HG03521 (cell line): Measurements from ENCODE around the gene BEND5.

ENCODE experiments used
- ATAC-seq: cut with Tn5 transposase; IDR thresholded peaks from one replicate; pipeline ENCODE4 v1.9.1; 2021; ENCODE audit warnings: mild to moderate bottlenecking, moderate library complexity; ENCODE audit not compliant: unreplicated experiment

Gene BEND5, protein sequence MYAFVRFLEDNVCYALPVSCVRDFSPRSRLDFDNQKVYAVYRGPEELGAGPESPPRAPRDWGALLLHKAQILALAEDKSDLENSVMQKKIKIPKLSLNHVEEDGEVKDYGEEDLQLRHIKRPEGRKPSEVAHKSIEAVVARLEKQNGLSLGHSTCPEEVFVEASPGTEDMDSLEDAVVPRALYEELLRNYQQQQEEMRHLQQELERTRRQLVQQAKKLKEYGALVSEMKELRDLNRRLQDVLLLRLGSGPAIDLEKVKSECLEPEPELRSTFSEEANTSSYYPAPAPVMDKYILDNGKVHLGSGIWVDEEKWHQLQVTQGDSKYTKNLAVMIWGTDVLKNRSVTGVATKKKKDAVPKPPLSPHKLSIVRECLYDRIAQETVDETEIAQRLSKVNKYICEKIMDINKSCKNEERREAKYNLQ

DNA sequence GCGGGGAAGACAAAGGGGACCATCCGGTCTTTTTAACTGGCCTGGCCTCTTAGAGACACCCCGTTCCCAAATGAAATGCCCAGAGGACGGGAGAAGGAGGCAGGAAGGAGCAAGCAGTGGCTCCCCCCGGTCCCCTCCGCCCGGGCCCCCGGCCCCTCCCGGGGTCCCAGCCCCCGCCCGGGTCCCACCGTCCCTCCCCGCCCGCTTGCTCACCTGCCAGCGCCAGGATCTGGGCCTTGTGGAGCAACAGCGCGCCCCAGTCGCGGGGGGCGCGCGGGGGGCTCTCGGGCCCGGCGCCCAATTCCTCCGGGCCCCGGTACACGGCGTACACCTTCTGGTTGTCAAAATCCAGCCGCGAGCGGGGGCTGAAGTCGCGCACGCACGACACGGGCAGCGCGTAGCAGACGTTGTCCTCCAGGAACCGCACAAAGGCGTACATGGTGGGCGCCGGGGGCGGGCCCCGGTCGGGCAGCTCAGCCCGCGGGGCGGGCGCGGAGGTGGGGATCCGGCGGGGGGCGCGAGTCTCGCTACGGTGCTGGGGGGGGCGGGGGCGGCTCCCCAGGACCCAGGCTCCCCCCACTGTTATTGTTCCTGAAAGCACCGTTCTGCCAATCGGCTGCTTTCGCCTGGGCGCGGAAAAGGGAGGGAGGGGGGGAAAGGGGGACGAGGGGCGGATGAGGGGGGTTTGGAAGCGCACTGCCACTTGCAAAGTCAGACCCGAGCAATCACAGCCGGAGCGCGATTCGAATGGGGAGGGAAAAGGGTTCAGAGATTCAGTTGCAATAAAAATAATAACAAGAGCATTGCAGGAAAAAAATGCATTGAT, at the start of gene BEND5:
Gene BEND5 (minus strand): TSS at position 499 of the 826 bp plus-strand sequence. CDS start 60 bp downstream, at position 439.
- no peak for ATAC-seq

DNA sequence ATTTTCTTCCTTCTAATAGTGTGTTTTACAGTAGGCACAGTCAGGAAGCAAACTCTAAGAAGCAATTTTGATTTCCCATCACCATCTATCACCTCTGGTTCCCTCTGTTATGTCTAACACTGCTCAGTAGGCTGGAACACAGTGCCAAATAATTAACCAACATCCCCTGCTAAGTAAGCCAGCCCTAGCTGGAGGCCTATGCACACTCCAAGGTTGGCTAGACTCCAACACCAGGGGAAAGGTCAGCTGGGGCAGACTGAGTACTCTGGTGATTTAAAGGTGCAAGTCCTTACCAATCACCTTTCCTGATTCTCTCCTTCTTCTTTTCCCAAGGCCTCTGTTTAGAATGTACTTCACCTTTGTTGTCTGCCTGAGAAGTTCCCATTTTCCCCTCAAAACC, 46.5 kb upstream of the BEND5 start:
- ATAC-seq: no peak

DNA sequence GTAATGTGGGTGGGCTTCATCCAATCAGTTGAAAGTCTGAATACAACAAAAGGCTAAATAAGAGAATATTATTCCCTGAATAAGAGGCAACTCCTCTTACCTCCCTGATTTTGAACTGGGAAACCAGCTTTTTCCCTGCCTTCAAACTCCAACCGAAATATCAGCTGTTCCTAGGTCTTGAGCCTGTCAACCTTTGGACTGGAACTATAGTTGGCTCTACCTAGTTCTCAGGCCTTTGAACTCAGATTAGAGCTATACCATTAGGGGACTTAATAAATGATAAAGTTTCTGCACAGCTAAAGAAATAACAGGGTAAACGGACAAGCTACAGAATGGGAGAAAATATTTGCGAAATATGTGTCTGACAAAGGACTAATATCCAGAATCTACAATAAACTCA, 43.8 kb upstream of the BEND5 start:
- ATAC-seq: no peak

DNA sequence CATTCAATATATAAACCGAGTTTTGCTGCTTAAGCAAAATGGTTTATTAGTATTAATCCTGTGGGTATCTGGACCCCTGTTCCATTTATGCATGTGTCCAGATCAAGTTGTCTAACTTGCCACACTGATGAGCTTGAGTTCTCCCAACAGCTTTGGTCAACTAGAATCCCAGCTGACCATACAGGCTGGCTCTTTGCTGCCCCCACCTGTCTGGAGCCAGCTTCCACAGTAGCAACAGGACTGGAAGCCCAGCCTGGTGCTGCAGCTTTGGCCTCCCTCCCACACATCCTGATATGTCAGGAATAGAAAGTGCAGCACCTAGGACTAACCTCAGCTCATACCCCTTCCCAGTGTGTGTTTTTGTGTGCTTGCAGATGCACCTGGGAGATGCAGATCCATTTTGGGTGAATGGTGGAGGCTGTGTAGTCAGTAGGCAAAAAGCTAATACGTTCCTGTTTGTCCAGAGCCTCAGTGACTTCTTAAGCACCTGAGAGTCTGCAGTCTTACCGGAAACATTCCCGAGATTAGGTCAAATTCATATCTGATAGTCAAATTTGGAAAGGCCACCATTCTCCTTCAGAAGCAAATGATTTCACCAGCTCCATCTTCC, 40.9 kb upstream of the BEND5 start:
- peak; percentile 80 for ATAC-seq

DNA sequence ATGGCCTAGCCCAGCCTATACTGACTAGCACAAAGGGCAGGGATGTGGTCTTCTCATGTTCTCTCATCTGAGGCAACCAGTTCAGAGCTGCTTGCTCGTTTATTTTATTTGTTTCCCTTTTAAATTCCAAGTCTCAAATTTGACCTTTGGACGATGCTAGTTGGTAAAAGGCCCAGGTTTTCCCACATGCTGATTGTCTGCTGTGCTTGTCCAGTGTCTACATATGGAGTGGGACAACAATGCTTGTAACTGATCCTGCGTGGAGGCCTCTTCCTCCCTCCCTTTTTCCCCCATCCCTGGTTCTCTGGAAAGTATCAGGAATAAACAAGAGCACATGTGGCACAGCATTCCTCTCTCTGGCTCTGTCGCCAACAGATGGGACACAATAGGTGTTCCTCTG, 34.0 kb upstream of the BEND5 start:
- no peak for ATAC-seq

DNA sequence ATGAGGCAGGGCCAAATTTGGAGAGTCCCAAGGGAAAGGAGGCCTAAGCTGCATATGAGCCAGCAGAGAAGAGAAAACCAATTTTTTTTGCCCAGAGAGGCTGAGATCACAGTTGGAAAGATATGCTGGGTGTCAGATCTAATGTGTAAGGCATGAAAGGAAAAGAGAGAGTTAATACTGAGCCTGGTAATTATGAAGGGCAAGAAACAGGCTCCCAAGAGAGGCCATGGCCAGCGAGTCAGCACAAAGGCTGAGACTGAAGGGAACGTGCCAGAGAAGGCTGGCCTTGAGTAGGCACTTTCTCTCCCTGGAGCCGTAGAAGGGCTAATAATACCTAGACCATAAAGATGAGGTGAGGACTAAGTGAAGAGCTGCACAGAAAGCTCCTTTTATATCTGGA, 31.8 kb upstream of the BEND5 start:
- ATAC-seq: no peak

DNA sequence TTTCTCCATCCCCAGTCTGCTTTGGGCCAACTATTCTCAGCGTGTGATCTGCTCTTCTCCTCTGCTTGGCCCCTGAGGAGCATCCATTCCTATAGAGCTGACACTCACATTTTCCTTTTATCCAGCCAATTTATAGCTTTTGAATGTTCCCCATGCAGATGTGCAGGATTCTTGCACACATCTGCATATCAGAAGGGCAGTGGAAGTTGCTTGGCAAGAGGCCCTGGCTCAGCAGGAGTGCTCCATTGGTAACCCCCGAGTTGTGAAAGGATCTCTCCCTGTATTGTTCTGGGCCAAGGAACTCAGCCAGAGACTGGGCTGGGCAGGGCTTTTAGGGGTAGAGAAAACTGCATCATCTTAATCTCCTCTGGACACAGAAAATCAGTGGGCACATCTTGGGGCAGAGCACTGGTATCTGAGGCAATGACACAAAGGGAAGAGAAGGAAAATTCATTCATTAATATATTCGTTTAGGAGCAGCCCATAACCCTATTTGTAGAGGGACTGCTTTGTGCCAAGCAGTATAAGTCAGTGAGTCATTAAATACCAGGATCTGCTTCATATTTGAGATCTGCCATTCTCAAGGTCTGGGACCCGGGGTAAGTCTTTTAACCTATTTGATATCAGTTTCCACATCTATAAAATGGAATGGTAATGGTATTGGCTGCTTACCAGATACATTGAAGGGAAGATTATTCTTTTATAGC, 31.0 kb upstream of the BEND5 start:
- ATAC-seq: no peak

DNA sequence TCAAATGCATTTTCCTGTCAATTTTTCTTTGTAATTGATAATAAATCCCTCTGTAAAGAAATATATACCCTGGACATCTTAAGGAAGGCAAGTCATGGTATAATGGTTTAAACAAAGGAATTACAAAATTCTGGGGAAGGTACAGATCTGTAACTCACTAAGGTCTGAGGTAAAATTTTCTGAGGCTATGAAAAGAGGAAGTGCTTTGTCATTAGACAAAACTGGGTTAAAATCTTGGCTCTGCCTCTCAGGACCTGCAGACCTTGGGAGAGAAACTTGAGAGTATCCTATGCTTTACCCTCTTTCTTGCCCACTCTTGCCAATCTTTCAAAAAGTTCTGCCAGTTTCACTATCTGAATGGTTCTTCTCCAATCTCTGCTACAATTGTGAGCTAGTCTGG, 26.8 kb upstream of the BEND5 start:
- no peak for ATAC-seq

DNA sequence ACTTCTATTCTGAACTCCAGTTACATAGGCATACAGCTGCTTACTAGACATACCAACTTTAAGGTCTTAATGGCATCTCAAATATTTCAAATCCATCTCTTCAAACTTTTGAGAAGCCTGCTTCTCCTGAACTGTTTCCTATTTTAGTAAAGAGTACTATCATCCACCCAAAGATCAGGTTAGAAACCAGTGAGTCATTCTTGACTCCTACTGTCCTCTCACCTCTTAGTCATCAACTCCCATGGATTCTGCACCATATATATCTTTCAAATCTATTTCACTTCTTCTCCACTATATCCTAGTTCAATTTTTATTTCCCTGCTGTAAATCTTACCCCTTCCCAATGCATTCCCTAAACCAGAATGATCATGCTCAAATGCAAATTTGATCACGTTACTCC, 18.1 kb upstream of the BEND5 start:
- ATAC-seq: no peak

DNA sequence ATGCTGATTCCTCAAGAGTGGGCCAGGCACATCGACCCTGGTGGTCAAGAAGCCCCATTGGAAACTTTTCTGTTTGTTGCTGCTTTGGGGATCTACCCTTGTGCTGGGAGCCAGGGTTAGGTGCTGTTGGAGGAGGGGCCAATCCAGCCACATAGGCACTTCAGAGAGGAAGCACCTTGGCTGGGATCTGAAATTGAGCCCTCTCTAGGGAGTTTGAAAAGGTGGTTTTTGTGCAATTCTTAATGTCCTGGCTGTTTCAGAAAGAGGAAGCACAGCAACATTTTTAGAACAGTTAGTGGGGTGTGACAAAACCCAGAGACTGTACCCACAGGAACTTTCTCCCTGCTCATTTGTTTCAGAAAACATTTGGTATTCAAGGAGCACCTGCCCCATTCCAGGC, 17.2 kb upstream of the BEND5 start:
- peak; percentile 68 for ATAC-seq

DNA sequence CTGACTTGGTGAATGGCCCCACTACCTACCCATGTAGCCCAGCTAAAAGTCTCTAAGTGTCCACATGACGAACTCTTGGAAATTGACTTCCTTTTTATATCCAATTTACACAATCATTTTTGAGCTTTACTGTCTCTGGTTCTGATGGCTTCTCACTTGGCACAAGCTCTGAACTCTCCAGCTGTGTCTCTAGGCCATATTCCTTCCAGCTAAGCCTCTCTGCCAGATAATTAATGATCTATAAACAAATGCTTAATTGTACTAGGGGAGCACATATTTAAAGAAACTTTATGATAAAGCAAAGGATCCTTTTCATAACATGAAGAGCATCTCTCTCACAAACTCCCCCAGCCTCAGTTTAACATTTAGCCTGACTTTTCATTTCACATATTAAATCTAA, 16.3 kb upstream of the BEND5 start:
- no peak for ATAC-seq

DNA sequence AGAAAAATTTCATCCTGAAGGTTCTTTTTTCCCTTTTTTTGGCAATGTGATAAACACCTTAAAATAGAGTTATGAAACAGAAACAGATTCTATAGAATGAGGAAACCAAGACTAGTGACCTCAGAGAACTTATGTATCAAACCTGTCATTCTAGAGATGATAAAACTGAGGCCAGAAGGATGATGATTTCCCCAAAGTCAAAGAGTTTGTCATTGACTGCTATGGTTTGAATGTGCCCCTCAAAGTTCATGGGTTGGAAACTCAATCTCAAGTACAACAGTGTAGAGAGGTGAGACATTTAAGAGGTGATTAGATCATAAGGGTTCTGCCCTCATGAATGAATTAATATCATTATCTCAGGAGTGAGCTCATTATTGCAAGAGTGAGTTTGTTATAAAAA, 13.7 kb upstream of the BEND5 start:
- ATAC-seq: peak; percentile 53

DNA sequence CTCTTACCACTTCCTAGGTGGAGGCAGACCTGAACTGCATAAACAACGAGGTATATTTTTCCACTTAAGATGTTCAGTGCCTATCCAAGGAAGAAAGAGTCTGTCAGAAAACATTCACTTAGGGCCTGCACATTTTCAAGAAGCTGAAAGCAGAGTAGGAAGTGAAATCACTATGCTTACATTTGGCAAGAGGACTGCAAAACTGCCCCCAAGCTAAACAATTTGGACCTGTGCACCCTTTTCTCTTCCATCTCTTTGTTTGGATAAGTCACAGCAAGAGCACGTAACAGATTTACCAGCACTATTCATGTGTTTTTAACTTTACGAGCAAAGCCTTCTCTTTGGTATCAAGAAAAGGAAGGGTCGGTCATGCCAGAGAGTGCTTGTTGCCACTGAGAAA, 13.2 kb upstream of the BEND5 start:
- peak; percentile 11 for ATAC-seq

DNA sequence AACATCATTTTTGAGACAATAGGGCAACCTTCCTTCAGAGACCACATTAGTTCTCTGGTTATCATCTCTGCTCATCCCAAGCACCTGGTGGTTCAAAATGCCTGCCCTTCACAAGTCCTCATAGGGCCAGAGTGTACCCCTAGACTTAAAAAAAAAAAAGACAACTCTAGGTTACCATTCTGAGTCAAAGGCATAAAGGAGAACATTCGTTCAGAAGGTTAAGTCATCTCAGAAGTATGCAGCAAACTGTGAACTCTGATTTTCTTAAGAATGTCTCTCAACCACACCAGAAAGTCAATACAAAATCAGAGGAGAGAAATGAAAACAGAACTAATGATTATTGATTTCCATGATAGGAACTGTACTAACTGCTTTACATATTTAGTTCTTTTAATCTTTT, 9.2 kb upstream of the BEND5 start:
- ATAC-seq: peak; percentile 51

DNA sequence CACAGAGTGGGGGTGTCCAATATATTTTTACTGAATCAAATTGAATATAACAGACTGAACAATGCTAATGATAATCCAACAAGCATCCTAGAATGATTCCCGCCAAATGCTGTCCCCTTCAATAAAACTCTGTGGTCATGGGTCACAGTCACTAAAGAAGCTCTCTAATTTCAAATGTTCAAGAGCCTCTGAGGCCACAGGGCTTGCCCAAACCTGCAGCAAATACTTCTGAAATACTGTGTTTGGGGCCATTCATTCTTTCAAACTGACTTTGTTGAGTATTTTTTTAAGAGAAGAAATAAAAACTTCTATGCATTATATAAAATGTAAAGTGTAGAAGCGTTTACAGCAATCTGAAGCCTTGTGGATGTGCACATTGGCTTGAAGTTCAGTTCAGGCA, 7.6 kb upstream of the BEND5 start:
- ATAC-seq: no peak

DNA sequence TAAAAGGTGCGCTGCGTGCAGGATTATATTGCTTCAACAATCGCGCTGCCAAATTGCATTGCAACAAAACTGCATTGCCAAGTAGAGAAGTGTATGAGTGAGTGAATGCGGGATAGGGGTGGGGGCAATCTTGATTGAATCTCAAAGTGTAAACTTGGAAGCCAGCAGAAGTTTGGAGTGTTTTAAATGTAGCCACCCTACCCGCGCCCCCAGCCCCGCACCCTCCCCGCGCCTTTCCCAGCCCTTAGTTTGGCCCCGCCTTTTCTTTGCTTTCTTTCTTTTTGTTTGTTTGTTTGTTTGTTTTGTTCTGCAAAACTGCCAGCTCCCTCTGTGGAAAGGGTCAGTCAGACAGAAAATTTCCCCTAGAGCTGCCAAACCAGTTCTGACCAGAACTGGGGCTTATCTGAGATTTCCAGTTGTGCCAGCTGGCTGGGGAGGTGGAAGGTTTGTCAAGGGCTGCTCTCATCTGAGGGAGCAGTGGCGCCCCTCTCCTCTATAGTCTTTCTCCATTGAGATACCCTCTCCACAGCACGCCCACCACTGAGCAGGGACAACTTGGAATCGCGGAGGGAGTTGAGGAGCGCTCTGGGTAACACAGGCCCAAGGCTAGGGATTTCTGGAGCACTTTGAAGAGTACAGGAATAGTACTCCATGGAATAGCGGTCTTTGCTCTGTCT, 666 bp upstream of the BEND5 start:
- no peak for ATAC-seq

DNA sequence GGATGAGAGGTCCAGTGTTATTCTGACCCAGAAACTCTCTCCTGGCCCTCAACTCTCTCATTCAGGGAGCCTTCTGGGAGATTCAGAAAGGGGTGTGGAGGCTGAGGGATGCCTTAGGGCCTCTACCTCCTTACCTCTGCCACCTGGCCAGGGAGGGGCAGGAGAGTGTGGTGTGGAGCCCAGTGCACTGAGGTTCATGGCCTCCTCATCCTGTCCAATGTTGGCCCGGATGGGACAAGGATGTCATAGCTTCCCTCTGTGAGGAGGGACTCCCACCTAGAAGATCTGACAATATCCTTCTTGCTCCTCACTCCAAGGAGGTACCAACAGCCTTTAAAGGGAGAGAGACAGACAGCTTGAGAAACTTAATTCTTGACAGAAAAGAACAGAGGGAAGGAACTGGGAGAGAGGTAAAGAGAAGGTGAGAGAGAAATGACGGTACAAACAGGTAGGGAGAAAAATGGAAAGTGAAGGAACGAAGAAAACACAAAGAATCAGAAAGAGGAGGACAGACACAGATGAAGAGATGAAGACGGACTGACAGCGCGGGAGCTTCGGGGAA, 779 bp downstream of the BEND5 start:
- no peak for ATAC-seq

DNA sequence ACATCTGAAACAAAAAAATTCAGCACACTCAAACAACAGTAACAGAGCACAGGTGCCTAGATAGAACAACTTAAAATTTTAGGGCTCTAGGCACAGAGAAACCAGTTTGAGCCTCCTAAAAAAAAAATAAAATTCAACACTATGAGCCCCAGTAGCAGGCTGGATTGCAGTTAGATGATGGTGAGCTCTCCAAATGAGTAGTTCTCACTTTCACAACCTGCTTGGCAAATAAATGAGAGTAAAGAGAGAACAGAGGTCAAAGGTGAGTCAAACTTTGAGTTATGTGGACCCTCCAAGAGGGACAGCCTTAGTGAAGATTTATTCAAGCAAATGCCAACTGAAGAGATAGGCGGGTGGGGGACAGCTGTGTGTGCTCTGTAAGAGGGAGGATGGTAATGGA, 3.6 kb downstream of the BEND5 start:
- no peak for ATAC-seq

DNA sequence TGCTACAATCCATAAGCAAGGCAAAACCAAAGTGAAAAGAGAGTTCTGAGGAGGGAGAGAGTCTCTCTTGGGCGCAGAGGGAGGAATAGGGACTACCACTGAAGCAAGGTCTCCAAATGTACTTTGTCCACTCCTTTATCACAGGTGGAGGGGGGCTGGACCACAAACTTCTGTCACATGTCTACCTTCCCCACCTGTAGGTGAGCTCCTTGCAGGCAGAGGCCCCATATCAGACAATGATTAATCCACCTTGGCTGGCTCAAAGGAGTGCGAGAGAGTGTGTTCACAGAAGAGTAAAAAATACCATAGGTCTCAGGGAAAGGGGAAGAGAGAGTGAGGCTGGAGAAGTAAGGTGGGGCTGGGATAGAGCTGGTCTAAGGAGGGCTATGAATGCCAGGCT, 4.5 kb downstream of the BEND5 start:
- no peak for ATAC-seq

DNA sequence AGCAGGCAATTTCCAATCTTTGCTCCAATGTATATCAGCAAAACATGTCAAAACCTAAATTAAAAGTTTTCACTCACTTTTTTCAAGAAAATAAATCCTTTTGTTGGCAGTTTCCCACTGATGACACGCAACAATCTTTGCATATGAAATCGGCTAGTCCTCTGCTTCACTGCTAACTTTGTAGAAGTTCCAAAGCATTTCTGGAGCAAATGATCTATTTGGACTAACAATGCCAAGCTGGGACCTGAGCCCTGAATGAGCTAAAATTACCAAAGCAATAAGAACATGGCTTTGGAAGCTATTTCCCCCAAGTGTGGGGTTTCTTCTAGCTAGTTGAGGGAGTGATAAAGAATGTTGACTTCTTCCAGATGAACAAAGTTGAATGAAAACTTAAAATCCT, 5.1 kb downstream of the BEND5 start:
- ATAC-seq: no peak
